ENCODE data around the gene RTRAF.

DNA sequence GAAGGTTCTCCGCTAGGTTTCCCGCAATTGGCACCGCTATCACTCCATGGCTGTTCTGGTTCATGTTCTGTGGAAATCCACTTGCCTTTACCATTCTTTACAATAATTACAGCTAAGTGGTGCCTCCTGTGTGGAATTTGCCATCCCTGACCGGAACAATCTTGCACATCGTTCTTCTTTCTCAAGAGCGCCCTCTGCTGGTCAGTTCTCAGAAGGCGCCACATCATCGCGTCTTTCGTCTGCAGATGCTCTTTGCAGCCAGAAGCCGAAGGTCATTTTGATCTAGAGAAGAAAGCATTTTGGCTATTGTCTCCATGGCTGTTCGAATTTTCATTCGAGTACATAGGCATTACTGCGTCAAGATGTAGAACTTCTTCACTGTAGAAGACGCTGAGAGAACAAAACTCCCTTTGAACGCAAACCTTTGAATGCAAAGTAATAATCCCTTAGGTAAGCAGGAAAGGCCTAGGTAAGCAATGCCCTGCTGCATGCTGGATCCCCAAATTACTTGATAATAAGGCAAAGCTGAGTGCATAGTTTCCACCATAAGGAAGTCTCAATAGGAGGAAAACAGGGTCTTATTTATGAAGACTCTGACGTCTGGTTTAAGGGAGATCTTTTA, 10.1 kb upstream of the RTRAF start:
- TF ChIP-seq POLR2A (IDR thresholded peaks at IDR 0.05; ENCODE audit: low read length) (no peak), GATA1 (IDR thresholded peaks at IDR 0.05; ENCODE audit: low read depth, low read length) (no peak)
